HG02678 (cell line): Measurements from ENCODE around the gene REG1A.

Source experiments
- ATAC-seq: cut with Tn5 transposase; IDR thresholded peaks from one replicate; pipeline ENCODE4 v1.9.1; 2021; ENCODE audit warnings: mild to moderate bottlenecking, moderate library complexity; ENCODE audit not compliant: unreplicated experiment

REG1A gene

DNA sequence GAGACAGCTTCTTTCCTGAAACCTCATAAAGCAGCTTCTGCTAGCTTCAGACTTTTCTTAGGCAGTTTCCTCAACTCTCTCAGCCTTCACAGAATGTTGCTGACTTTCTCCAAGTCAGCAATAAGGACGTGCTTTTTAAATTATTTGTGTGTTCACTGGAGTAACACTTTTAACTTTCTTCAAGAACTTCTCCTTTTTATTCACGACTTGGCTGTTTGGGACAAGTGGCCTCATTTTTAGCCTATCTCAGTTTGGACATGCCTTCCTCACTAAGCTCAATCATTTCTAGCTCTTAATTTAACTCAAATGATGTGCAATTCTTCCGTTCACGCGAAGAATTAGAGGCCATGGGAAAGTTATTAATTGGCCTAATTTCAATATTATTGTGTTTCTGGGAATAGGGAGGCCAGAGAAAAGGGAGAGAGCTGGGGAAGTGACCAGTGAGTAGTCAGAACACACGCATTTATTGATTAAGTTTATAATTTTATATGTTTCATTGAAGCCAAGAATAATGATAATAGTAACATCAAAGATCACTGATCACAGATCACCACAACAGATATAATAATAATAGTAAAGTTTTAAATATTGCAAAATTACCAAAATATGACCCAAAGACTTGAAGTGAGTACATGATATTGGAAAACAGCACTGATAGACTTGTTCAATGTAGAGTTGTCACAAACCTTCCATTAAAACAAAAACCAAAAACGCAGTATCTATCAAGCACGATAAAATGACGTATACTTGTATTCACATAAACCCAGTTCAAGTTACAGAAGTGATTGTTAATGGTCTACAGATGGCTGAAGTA lies 4.8 kb downstream of the REG1A start:
- no peak for ATAC-seq

DNA sequence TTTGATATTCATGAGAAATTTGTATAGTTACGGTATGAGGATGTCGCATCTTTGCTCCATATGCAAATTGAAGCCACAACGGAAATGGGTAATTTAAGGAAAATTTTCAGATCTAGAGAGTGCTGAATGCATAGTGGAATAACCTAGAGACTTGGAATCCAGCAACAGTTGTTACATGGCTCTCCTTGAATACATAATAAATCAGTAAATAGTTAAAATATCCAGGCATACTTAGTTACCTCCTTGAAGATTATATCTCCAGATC lies 5.4 kb downstream of the REG1A start:
- ATAC-seq: no peak

DNA sequence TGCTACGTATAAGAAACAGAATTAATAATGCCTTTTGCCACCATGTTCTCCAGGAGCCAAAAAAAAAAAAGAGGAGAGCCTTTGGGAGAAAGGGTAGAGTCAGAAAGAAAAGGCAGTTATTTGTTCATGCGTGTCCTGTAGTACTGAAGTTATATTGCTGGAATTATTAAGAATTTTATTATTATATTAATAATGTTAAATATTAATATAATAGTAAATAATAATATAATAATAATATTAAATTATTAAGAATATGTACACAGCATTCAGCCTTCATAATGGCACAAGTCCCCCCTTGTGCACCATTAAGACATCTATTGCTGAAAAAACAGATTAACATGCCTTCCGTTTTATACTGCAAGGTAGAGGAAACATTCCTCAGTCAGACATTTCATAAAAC lies 8.1 kb downstream of the REG1A start:
- no peak for ATAC-seq

DNA sequence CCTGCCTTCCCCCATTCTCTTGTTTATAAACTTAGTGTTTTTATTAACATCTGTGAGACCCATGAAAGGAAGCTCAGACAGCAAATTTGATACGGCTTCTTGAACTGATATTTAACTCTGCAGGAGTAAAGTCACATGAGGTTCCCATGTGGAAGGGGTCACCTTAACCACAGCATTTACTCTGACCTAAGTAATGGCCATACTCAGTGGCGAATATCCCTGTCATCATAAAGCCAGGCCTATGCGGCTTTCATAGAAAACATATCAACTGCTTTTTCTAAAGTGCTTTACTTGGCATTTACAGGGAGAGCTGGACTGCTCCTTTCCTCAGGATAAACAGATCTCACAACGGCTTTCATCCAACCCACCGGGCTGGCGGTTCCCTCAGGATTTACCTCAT lies 9.0 kb downstream of the REG1A start:
- ATAC-seq: no peak

DNA sequence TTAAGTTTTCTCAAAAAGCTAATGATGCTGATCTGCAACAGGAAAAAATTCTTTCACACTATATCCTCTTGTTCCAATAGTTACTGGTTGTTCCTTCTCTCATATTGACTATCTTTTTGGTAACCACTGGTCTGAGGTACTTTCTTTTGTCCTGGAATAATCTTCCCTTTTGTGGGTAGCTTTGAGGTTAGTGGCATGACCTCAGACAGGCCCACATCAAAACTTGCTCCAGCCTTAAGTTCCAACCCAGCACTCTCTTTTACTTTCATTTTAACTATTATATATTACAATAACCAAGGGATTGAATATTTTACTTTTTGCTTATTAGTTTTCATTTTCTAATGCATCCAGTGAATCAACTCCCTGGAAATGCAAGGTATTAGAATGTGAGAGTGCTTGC lies 9.5 kb downstream of the REG1A start:
- ATAC-seq: no peak

DNA sequence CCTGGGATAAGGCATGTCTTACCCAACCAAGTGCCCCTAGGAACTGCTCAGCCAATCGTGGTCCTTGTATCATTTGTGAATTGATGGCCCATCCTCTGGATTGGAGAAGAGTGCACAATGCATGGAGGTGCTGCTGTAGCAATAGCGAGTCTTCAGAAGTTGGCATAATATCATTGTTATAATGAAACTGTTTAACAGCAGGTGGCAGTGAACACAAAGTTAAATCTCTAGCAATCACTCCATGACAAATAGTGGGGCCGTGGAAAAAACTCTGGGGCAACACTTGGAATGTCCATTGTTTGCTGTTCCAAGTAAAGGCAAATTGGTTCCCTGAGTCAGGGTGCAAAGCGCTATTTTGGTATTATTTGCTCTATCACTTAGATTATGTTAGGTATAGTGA lies 11.4 kb downstream of the REG1A start:
- ATAC-seq: no peak

DNA sequence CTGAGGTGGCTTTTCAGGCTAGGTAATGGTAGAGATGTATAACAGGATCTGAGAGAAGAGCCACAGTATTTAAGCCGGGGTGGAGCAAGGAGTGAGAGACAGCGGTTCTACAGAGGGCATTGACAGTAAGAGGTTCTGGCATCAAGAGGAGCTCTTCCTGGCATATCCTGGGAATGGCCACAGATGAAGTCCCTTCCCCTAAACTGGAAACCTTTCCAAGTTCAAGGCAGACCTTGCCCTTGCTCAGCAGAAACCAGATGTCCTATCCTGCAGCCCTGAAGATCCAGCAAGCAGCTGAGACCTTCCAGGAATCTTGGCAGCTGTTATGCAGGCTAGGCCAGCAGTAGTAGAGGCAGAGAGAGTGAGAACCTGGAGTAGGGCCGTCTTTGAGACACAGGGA lies 18.1 kb downstream of the REG1A start:
- no peak for ATAC-seq

DNA sequence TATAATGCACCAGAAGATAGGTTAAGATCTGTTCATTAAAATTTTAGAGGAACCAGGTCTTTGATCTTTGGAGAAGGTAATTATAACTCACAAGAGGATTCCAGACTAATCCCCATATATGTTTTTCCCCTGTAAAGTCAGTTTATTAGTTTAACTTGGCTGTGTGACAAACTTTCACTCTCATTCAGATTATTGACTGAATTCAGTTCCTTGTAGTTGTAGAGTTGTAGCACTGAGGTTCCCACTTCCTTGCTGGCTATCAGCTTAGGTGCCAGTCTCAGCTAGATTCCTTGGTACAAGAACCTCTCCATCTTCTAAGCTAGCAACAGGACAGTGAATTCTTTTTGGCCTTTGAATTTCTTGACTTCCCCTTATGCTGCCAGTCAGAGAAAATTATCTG lies 19.1 kb downstream of the REG1A start:
- no peak for ATAC-seq

DNA sequence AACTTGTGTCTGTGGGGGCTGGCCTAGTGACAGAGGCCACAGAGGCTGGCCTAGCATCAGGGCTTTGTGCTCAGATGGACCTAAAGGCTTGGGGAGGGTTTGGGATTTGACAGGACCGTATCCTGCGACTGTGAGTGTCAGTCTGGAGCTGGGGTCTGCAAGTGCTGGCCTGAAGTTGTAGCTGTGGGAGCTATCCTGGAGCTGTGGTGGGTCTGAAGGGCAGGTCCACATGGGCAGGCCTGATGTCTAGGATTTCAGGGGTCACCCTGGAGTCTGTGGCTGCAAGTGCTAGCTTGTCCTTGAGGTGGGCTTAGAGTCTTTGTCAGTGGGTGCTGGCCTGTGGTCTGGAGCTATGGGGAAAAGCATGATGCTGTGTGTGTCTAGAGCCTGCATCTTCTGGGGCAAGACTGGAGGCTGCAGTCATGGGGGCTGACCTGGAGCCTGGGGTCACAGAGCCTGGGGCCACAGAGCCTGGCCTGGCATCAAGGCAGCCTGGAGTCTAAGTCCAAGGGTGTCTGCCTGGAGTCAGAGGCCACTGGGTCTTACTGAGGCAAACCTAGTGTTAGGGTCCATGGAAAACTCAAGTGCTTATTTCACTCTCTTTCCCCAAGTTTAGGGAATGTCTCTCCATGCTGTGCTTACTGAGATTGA lies 35.7 kb downstream of the REG1A start:
- ATAC-seq: no peak

DNA sequence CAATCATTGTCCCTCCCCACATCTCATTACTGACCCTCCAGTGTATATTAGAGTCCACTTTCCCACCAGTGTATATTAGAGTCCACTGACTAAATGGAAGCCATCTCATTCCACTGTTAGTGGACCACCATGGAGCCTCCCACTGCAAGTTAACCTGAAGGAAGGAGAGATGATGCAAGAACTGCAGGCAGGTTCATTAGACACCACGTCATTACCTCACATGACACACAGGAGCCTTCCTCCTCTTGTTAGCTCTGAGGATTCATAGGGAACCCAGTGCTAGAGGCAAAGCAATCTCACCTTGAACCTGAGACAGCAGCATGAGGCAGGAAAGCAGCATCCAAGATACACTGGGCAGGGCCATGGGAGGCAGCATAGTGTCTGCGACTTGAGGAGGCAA lies 38.7 kb downstream of the REG1A start:
- no peak for ATAC-seq

DNA sequence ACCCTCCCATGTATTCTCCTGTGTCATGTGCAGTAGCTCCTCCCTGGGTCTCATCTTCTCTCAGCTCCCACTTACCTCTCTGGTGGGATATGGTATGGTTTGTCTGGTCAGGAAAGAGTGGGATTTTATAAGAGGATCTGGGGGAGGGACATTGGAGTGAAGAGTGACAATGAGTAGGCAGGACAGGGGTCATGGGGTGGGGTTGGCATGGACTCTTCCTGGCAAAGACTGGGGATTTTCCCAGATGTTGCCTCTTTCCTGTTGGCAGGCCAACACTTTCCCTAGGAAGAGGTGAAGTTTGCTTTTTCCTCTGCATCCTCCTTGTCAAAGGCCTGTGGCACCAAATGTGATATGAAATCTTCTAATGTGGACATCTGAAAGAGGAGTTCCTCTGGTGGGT lies 39.4 kb downstream of the REG1A start, which contains the start of gene REG3A:
TSS of gene REG3A (minus strand) at position 101 of the 400 bp plus-strand sequence. CDS start 348 bp downstream, outside the sequence.
- ATAC-seq: no peak

DNA sequence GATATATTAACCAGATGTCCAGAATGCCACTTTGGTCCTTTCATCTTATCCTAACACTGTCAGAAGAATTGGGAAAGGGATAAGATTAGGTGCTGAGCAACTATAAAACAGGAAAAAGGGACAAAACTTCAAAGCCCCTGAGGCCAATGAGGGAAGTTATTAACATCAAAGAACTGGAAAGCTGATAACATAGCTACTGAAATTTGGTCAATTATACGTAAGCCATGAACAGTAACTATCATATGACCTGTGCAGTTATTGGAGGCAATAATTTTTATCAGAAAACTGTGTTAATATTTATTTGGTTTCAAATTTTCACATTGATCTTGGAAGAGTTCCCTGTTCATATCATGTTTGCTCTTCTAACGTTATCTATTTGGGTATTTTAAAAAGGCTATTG lies 41.8 kb downstream of the REG1A start:
- ATAC-seq: no peak

DNA sequence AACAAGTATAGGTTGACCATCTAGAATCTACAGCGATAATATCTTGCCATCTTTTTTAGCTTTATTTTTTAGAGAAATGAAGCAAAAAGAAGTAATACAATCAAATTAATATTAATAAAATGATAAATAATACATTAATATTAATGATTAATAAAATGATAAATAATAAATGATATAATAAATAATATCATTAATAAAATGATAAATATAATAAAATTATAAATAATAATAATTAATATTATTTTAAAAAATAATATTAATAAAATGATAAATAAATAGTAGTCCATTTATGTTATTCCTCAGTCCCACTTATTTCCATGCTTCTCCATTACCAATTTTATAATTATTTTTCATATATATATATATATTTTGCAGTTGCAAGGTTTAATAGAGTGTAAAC lies 42.5 kb downstream of the REG1A start:
- no peak for ATAC-seq

DNA sequence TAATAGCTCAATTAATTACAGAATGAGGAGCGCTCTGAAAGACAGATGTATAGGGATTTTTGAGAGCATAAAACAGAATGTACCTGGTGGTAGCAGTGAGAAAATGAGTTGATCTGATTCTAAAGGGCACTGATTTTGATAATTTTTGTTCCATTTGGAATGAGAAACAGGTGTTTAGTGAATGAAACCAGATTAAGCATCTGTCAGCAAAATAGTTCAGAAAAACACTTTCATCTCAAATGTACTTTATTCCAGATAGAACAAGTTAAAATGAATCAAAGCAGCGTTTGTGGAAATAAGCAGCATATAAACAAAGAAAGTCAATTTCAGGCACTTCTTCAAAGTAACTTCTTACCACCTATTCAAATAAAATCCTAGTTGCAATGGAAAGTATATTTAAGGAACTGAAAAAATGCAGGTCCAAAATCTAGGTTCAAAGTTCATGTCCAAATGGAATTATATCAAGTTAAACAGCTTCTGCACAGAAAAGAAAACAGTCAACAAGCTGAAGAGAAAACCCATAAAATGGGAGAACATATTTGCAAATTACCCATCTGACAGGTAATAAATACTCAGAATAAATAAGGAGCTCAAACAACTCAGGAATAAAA lies 51.2 kb downstream of the REG1A start:
- no peak for ATAC-seq
